GM12865 (cell line): ENCODE results near the gene DEPDC1.

ENCODE experiments used
- DNase-seq: peaks from one replicate; pipeline ENCODE4 v3.0.0; 2010; ENCODE audit warnings: low read depth
- H3K4me3 ChIP-seq: 2 replicates; pipeline ENCODE4 v1.5.1; 2011; ENCODE audit warnings: mild to moderate bottlenecking, low read depth, low read length, control low read depth
- CTCF ChIP-seq: IDR thresholded peaks from 2 replicates; pipeline ENCODE4 v1.5.1; 2011; ENCODE audit warnings: low read length, control low read depth, low read depth, inconsistent platforms; ENCODE audit not compliant: insufficient read depth; ENCODE audit errors: missing control alignments

DEPDC1 gene

GRCh38 chr1:68445709-68446108 lies 51.2 kb downstream of the DEPDC1 start:
- no peak for DNase-seq
- TF ChIP-seq CTCF: no peak
- H3K4me3 ChIP-seq: no peak overlapping the region

- H3K4me3 ChIP-seq: no peak overlapping the region
- peak; percentile 42 for DNase-seq
- TF ChIP-seq CTCF: peak; percentile 64
These were observed 53.9 kb downstream of the DEPDC1 start for GRCh38 chr1:68442822-68443556.

- DNase-seq: no peak
- H3K4me3 ChIP-seq: no peak overlapping the region
- no peak for TF ChIP-seq CTCF
These were observed 54.9 kb downstream of the DEPDC1 start for GRCh38 chr1:68442006-68442405.

- TF ChIP-seq CTCF: no peak
These were observed 58.6 kb downstream of the DEPDC1 start for GRCh38 chr1:68438310-68438709.

GRCh38 chr1:68433395-68433794 lies 63.5 kb downstream of the DEPDC1 start:
- H3K4me3 ChIP-seq: no peak overlapping the region
- no peak for DNase-seq
- TF ChIP-seq CTCF: no peak

More at GRCh38 chr1:68438310-68438709, 58.6 kb downstream of the DEPDC1 start:
- no peak overlapping the region for H3K4me3 ChIP-seq
- peak; percentile 11 for DNase-seq

GRCh38 chr1:68431076-68431475 lies 65.8 kb downstream of the DEPDC1 start:
- no peak for DNase-seq
- H3K4me3 ChIP-seq: no peak overlapping the region
- TF ChIP-seq CTCF: no peak

GRCh38 chr1:68429233-68429808 lies 67.6 kb downstream of the DEPDC1 start:
- DNase-seq: no peak
- no peak for TF ChIP-seq CTCF
- no peak overlapping the region for H3K4me3 ChIP-seq
